Hepatocyte (in vitro differentiated cells): ENCODE measurements around the gene EPRS1.

Experiments used
- EZH2phosphoT487 ChIP-seq: fragments of 200-600 bp; sonication (generic); IDR thresholded peaks from one replicate; pipeline ENCODE4 v1.6.1; 2018; ENCODE audit warnings: antibody characterized with exemption, mild to moderate bottlenecking, low read depth, moderate library complexity; ENCODE audit not compliant: unreplicated experiment, severe bottlenecking
- TF ChIP-seq, protein P1 (sequence below): fragments of 200-600 bp; sonication (generic); IDR thresholded peaks from 2 replicates; pipeline ENCODE4 v1.5.1; 2016; ENCODE audit warnings: antibody characterized with exemption, mild to moderate bottlenecking; ENCODE audit not compliant: poor library complexity

DNA sequence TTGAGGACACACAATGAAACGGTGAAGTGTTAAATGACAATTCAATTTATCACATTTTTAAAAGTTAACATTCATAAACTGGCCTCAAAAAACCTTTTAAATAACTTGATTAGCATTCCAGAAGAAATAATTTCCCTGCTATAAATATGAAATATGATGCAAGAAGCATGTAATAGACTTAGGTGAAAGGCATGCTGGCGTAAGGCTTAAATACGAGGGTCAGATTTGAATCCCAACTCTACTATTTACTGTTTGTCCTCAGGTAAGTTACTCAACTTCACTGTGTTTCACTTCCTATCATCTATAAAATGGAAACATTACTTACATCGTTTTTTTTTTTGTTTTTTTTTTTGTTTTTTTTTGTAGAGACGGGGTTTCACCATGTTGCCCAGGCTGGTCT is 40.8 kb downstream of the EPRS1 start:
- TF ChIP-seq, protein P1, sequence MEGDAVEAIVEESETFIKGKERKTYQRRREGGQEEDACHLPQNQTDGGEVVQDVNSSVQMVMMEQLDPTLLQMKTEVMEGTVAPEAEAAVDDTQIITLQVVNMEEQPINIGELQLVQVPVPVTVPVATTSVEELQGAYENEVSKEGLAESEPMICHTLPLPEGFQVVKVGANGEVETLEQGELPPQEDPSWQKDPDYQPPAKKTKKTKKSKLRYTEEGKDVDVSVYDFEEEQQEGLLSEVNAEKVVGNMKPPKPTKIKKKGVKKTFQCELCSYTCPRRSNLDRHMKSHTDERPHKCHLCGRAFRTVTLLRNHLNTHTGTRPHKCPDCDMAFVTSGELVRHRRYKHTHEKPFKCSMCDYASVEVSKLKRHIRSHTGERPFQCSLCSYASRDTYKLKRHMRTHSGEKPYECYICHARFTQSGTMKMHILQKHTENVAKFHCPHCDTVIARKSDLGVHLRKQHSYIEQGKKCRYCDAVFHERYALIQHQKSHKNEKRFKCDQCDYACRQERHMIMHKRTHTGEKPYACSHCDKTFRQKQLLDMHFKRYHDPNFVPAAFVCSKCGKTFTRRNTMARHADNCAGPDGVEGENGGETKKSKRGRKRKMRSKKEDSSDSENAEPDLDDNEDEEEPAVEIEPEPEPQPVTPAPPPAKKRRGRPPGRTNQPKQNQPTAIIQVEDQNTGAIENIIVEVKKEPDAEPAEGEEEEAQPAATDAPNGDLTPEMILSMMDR, result no peak
- TF ChIP-seq EZH2phosphoT487, result no peak
